Endodermal cell (in vitro differentiated cells): Measurements from ENCODE around the gene PITPNM3. TPM values are rescaled to one million over a fixed set of nuclear protein-coding genes. Genes with fewer than 3 reads are reported as not detected.

ENCODE experiments used
- DNase-seq: peaks from one replicate; pipeline ENCODE4 v3.0.0-alpha.2; 2017
- H3K27ac ChIP-seq: 2 replicates; pipeline ENCODE4 v1.5.1; 2013; ENCODE audit warnings: mild to moderate bottlenecking, low read depth, low read length, moderate library complexity
- H3K27me3 ChIP-seq: 2 replicates; pipeline ENCODE4 v1.6.1; 2013; ENCODE audit warnings: mild to moderate bottlenecking, low read length, moderate library complexity; ENCODE audit not compliant: insufficient read depth, control insufficient read depth, poor library complexity, severe bottlenecking
- H3K36me3 ChIP-seq: 2 replicates; pipeline ENCODE4 v1.7.0; 2013; ENCODE audit warnings: mild to moderate bottlenecking, low read length, moderate library complexity; ENCODE audit not compliant: control insufficient read depth, insufficient read depth
- H3K4me1 ChIP-seq: one replicate; pipeline ENCODE4 v1.7.0; 2013; ENCODE audit warnings: low read length; ENCODE audit not compliant: control insufficient read depth, insufficient read depth
- H3K4me3 ChIP-seq: 2 replicates; pipeline ENCODE4 v1.5.1; 2013; ENCODE audit warnings: mild to moderate bottlenecking, low read length, moderate library complexity
- H3K9ac ChIP-seq: 2 replicates; pipeline ENCODE4 v1.6.1; 2013; ENCODE audit warnings: mild to moderate bottlenecking, low read length, moderate library complexity; ENCODE audit not compliant: poor library complexity, severe bottlenecking; ENCODE audit errors: extremely low read depth
- H3K9me3 ChIP-seq: 2 replicates; pipeline ENCODE4 v1.6.1; 2013; ENCODE audit warnings: mild to moderate bottlenecking, low read length, moderate library complexity; ENCODE audit not compliant: control insufficient read depth
- H3K27ac Mint-ChIP-seq: 2 replicates; pipeline ENCODE4 v1.8.0; 2020; ENCODE audit warnings: mixed read lengths
- H3K27me3 Mint-ChIP-seq: 2 replicates; pipeline ENCODE4 v1.8.0; 2021; ENCODE audit warnings: mild to moderate bottlenecking, mixed read lengths; ENCODE audit not compliant: insufficient read depth
- H3K36me3 Mint-ChIP-seq: 2 replicates; pipeline ENCODE4 v1.8.0; 2020; ENCODE audit warnings: low read depth, mixed read lengths
- H3K4me1 Mint-ChIP-seq: 2 replicates; pipeline ENCODE4 v1.8.0; 2020; ENCODE audit warnings: mixed read lengths
- H3K4me3 Mint-ChIP-seq: 2 replicates; pipeline ENCODE4 v1.8.0; 2020; ENCODE audit warnings: mild to moderate bottlenecking, moderate library complexity, mixed read lengths
- H3K9me3 Mint-ChIP-seq: 2 replicates; pipeline ENCODE4 v1.8.0; 2020; ENCODE audit warnings: mild to moderate bottlenecking, mixed read lengths
- CTCF ChIP-seq: fragments of 200-600 bp; sonication (generic); conservative IDR thresholded peaks from 2 replicates; pipeline ENCODE4 v1.5.0; 2021; ENCODE audit warnings: antibody characterized with exemption, mild to moderate bottlenecking
- WGBS, 2 experiments: methylation state at CpG; one replicate each; pipeline versions ENCODE4 v1.1.5 to v1.1.7; 2013; ENCODE audit warnings: missing lambda C conversion rate in 2 of 2, mixed read lengths in 1 of 2; ENCODE audit not compliant: insufficient coverage in 1 of 2, insufficient read length in 1 of 2; 5-methylcytosine and 5-hydroxymethylcytosine counted together
- total RNA-seq, 2 donors: library from RNA; stranded (reverse); fragmentation: NEBNext Ultra II Directional in 1 of 2; extraction: Animal tissue kit (Norgen Biotek cat#: 25700) in 1 of 2; gene quantifications; 2 replicates in 1 of 2; 3 replicates in 1 of 2; pipeline ENCODE4 v1.2.1, GENCODE V29; 2021

PITPNM3 gene
- total RNA-seq, 2 donors from 2014 or later: 1.8 to 2.7 TPM

DNA sequence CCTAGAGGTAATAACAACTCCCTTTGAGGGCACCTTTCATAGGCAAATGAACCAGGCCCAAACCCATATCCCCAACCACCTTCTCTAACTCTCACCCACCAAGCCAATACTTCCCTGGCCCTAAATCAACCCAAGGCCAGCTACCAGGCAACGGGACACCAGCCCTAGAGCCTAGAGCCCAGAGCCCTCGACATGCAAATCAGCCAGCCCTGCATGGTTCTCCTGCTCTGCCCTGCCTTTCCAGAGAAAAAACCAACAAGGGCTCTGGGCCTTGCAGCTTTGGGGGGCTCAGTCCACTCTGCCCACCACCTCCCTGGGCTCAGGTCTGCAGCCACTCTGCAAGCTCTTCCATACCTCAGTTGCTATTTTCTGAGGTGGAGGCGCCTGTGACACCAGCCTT is 55.0 kb downstream of the PITPNM3 start:
- H3K27ac ChIP-seq: no peak overlapping the region
- Mint-ChIP-seq H3K27me3 (peaks cover 20% of the 10 kb centered on the region), H3K36me3 (no peaks in the 10 kb centered on the region), H3K27ac (no peak overlapping the region), H3K4me1 (peaks cover 9% of the 10 kb centered on the region), H3K9me3 (no peaks in the 10 kb centered on the region), H3K4me3 (no peak overlapping the region)
- peak; percentile 58 for DNase-seq
- H3K36me3 ChIP-seq: no peaks in the 10 kb centered on the region
- H3K9ac ChIP-seq: no peak overlapping the region
- H3K9me3 ChIP-seq: no peaks in the 10 kb centered on the region
- WGBS, 2 experiments: 64 to 70% methylated on average over 3 of the region's 3 CpGs
- no peaks in the 10 kb centered on the region for H3K27me3 ChIP-seq
- no peaks in the 10 kb centered on the region for H3K4me1 ChIP-seq
- no peak overlapping the region for H3K4me3 ChIP-seq
- TF ChIP-seq CTCF: no peak

DNA sequence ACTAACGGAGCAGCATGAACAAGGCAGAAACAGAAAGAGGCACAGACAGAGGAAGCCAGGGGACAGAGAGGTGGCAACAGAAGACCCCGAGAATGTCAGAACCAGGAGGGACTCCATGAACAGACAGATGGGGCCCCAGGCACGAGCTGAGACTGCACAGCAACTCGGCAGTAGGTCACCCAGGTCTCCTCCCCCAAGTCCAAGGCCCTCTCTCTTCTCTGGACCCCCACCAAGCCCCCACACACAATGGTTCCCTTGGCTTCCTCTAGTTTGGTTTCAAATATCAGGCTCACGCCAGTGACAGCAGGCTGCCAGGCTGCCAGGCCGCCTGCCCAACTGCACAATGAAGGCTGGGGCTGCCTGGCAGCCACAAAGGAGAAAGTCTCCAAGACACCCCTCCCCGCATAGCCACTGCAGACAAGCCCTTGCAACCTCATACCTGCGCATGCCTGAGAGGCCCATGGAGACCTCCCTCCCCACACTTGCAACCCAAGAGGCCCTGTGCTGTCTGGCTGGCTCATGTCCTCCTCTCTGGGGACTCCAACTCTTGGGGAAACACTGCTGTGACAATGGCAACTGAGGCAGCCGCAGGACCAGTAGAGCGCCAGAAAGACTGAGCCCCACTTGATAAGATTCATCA is 57.3 kb downstream of the PITPNM3 start:
- Histone ChIP-seq H3K36me3 (no peaks in the 10 kb centered on the region), H3K27ac (no peak overlapping the region), H3K27me3 (no peaks in the 10 kb centered on the region), H3K4me3 (no peak overlapping the region), H3K9ac (no peak overlapping the region), H3K4me1 (no peaks in the 10 kb centered on the region), H3K9me3 (no peaks in the 10 kb centered on the region)
- Mint-ChIP-seq H3K27me3 (peaks cover 17% of the 10 kb centered on the region), H3K36me3 (no peaks in the 10 kb centered on the region), H3K4me1 (peaks cover 23% of the 10 kb centered on the region), H3K9me3 (no peaks in the 10 kb centered on the region), H3K27ac (no peak overlapping the region), H3K4me3 (no peak overlapping the region)
- DNase-seq: peak; percentile 38
- WGBS, 2 experiments: 88 to 100% methylated on average over 3 to 10 of the region's 10 CpGs
- TF ChIP-seq CTCF: no peak

DNA sequence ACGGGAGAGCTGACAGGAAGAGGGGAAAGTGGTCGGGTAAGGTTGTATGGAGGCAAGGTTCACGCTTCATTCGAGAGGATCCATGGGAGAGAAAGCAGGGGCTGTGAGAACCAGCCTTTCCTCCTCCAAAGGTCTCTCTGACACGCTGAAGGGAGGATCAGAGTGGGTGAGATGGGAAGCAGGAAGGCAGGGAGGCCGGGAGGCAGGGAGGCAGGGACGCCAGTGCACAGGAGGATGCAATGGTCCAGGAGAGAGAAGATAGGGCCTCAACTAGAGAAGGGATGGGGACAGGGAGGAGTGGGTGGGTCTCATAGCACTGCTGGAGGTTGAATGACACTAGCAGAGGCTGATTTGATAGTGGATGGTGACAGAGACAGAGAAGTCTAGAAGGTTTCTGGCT is 58.0 kb downstream of the PITPNM3 start:
- no peak overlapping the region for H3K27ac Mint-ChIP-seq
- Histone ChIP-seq H3K27ac (no peak overlapping the region), H3K9me3 (no peaks in the 10 kb centered on the region), H3K9ac (no peak overlapping the region), H3K36me3 (no peaks in the 10 kb centered on the region), H3K4me1 (no peaks in the 10 kb centered on the region), H3K4me3 (no peak overlapping the region), H3K27me3 (no peaks in the 10 kb centered on the region)
- peaks cover 13% of the 10 kb centered on the region for H3K27me3 Mint-ChIP-seq
- TF ChIP-seq CTCF: no peak
- peaks cover 23% of the 10 kb centered on the region for H3K4me1 Mint-ChIP-seq
- DNase-seq: no peak
- H3K4me3 Mint-ChIP-seq: no peak overlapping the region
- no peaks in the 10 kb centered on the region for H3K36me3 Mint-ChIP-seq
- 82 to 88% methylated on average over 5 to 7 of the region's 7 CpGs for WGBS, 2 experiments
- H3K9me3 Mint-ChIP-seq: no peaks in the 10 kb centered on the region
